B cell (primary cell): Measurements from ENCODE around the gene SEMA3A. TPM values are rescaled to one million over a fixed set of nuclear protein-coding genes. Genes with fewer than 3 reads are reported as not detected.

ENCODE experiments used
- ATAC-seq: fragments of 200-7000 bp; cut with Tn5 transposase; one replicate; pipeline ENCODE4 v1.10.0; 2021; ENCODE audit warnings: low read depth, mild to moderate bottlenecking, moderate number of reproducible peaks, moderate library complexity
- CTCF ChIA-PET: fragments of 350-600 bp; sonication (Branson Sonifier 250); formaldehyde crosslinking; loops from one replicate; lab custom pipeline; 2021; ENCODE audit warnings: antibody characterized with exemption, inconsistent platforms; lab: Charles Lee
- POLR2A ChIA-PET: fragments of 350-600 bp; sonication (Branson Sonifier 250); formaldehyde crosslinking; loops from one replicate; lab custom pipeline; 2021; ENCODE audit warnings: antibody characterized with exemption; lab: Charles Lee
- DNase-seq: peaks from one replicate; pipeline ENCODE4 v3.0.0; 2013
- H2AFZ ChIP-seq: 2 replicates; pipeline ENCODE4 v1.6.1; 2012; ENCODE audit warnings: mild to moderate bottlenecking, low read depth, low read length; ENCODE audit not compliant: insufficient read depth, poor library complexity, severe bottlenecking
- H3K27ac ChIP-seq, 2 donors: 1 replicate in 1 of 2; 2 replicates in 1 of 2; pipeline ENCODE4 v1.5.1; 2012 to 2013; ENCODE audit warnings: low read length in 2 of 2, mild to moderate bottlenecking in 2 of 2, moderate library complexity in 1 of 2
- H3K27me3 ChIP-seq, 4 experiments: fragments of 200-600 bp in 1 of 4; sonication (generic) in 1 of 4; replicated peaks in 1 of 4; 1 replicate in 2 of 4; 2 replicates in 2 of 4; pipeline versions ENCODE4 v1.6.1 to v1.7.0; 2013 to 2016; ENCODE audit warnings: low read length in 3 of 4, mild to moderate bottlenecking in 2 of 4, mixed read lengths in 1 of 4, moderate library complexity in 1 of 4; ENCODE audit not compliant: insufficient read depth in 4 of 4, control insufficient read depth in 3 of 4; ENCODE audit errors: control extremely low read depth in 1 of 4
- H3K36me3 ChIP-seq, 2 experiments: replicated peaks in 1 of 2; 1 replicate in 1 of 2; 2 replicates in 1 of 2; pipeline versions ENCODE4 v1.6.1 to v1.7.1; 2013; ENCODE audit warnings: low read length in 1 of 2; ENCODE audit not compliant: insufficient read depth in 2 of 2, control insufficient read depth in 1 of 2; ENCODE audit errors: control extremely low read depth in 1 of 2, extremely low read depth in 1 of 2
- H3K4me1 ChIP-seq, 2 donors: fragments of 200-600 bp in 1 of 2; sonication (generic) in 1 of 2; 1 replicate in 1 of 2; 2 replicates in 1 of 2; pipeline versions ENCODE4 v1.5.1 to v1.6.1; 2013 to 2017; ENCODE audit warnings: low read length in 2 of 2; ENCODE audit not compliant: control insufficient read depth in 2 of 2, insufficient read depth in 2 of 2
- H3K4me2 ChIP-seq: replicated peaks from 2 replicates; pipeline ENCODE3; 2012; ENCODE audit warnings: mild to moderate bottlenecking, low read depth, low read length; ENCODE audit not compliant: poor library complexity, severe bottlenecking
- H3K4me3 ChIP-seq, 5 experiments: fragments of 200-600 bp in 1 of 5; sonication (generic) in 1 of 5; 1 replicate in 3 of 5; 2 replicates in 2 of 5; pipeline versions ENCODE4 v1.5.1 to v1.7.0; 2011 to 2016; ENCODE audit warnings: low read length in 4 of 5, mild to moderate bottlenecking in 4 of 5, low read depth in 2 of 5, control low read depth in 1 of 5, moderate library complexity in 1 of 5; ENCODE audit not compliant: insufficient read depth in 1 of 5; ENCODE audit errors: control extremely low read depth in 1 of 5, extremely low read depth in 1 of 5
- H3K79me2 ChIP-seq: fragments of 200-600 bp; sonication (generic); one replicate; pipeline ENCODE4 v1.6.0; 2016; ENCODE audit warnings: low read length; ENCODE audit not compliant: control insufficient read depth, insufficient read depth
- H3K9ac ChIP-seq: fragments of 200-600 bp; sonication (generic); 2 replicates; pipeline ENCODE4 v1.6.1; 2017; ENCODE audit warnings: mild to moderate bottlenecking, low read length, moderate library complexity
- H3K9me3 ChIP-seq, 3 donors: one replicate each; pipeline versions ENCODE4 v1.6.1 to v1.7.1; 2013; ENCODE audit warnings: low read length in 2 of 3; ENCODE audit not compliant: control insufficient read depth in 2 of 3, insufficient read depth in 1 of 3; ENCODE audit errors: control extremely low read depth in 1 of 3
- H4K20me1 ChIP-seq: 2 replicates; pipeline ENCODE4 v1.6.0; 2012; ENCODE audit warnings: mild to moderate bottlenecking, low read length; ENCODE audit not compliant: insufficient read depth, control insufficient read depth, poor library complexity, severe bottlenecking
- H3K27ac Mint-ChIP-seq: one replicate; pipeline ENCODE4 v1.8.0; 2021; ENCODE audit warnings: mixed read lengths
- H3K27me3 Mint-ChIP-seq: one replicate; pipeline ENCODE4 v1.8.0; 2021; ENCODE audit warnings: mixed read lengths
- H3K4me1 Mint-ChIP-seq: one replicate; pipeline ENCODE4 v1.8.0; 2021; ENCODE audit warnings: mixed read lengths
- H3K4me3 Mint-ChIP-seq: one replicate; pipeline ENCODE4 v1.8.0; 2021; ENCODE audit warnings: mixed read lengths
- H3K9me3 Mint-ChIP-seq: one replicate; pipeline ENCODE4 v1.8.0; 2022; ENCODE audit warnings: mixed read lengths; ENCODE audit not compliant: insufficient read depth
- EZH2 ChIP-seq: IDR thresholded peaks from 2 replicates; pipeline ENCODE4 v1.6.1; 2012; ENCODE audit warnings: borderline replicate concordance, low read depth, mild to moderate bottlenecking, moderate library complexity, low read length; ENCODE audit not compliant: insufficient read depth, poor library complexity, severe bottlenecking
- WGBS: methylation state at CpG from one replicate; pipeline ENCODE4 v1.1.5; 2013; ENCODE audit warnings: missing lambda C conversion rate; ENCODE audit not compliant: insufficient coverage; 5-methylcytosine and 5-hydroxymethylcytosine counted together
- intact Hi-C: fragments of 100-400 bp; cut with micrococcal nuclease; formaldehyde crosslinking; loops from one replicate; pipeline ENCODE4 v1.10.0; 2022
- polyA plus RNA-seq: library from polyadenylated mRNA; depleted of rRNA; stranded (reverse); fragments of >200 nt; gene quantifications from 2 replicates; pipeline ENCODE4 v1.2.3, GENCODE V29; 2012
- total RNA-seq, 2 donors: library from RNA; stranded (reverse); fragments of 120-200 nt in 1 of 2; gene quantifications; 1 replicate in 1 of 2; 2 replicates in 1 of 2; pipeline versions ENCODE4 v1.2.3 to v1.2.4, GENCODE V29; 2013 to 2022
- TF ChIP-seq, protein P1 (sequence below): fragments of 200-600 bp; IDR thresholded peaks from one replicate; pipeline ENCODE4 v1.8.0; 2022; ENCODE audit warnings: antibody characterized with exemption, mild to moderate bottlenecking

Gene SEMA3A
- total and polyA plus RNA-seq, 2 donors (not counting 1 experiment from before 2014, with no cell fraction given), result not detected

DNA sequence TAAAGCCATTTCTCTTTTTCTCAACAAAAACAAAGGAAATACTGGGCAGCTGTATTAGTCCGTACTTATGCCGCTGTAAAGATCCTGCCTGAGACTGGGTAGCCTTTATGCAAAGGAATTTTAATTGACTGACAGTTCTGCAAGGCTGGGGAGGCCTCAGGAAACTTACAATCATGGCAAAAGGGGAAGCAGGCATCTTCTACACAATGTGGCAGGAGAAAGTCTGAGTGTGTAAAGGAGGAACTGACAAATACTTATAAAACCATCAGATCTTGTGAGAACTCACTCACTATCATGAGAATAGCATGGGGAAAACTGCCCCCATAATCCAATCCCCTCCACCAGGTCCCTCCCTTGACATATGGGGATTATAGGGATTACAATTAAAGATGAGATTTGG lies 264.3 kb downstream of the SEMA3A start:
- Histone ChIP-seq H3K4me1 (no peaks in the 10 kb centered on the region), H3K4me3 (no peak overlapping the region), H2AFZ (no peak overlapping the region), H3K9ac (no peak overlapping the region), H3K4me2 (no peak overlapping the region), H3K79me2 (no peaks in the 10 kb centered on the region), H3K36me3 (no peaks in the 10 kb centered on the region), H3K27me3 (no peaks in the 10 kb centered on the region), H4K20me1 (no peaks in the 10 kb centered on the region), H3K9me3 (no peaks in the 10 kb centered on the region), H3K27ac (no peak overlapping the region)
- no peak for DNase-seq
- no peaks in the 10 kb centered on the region for H3K4me1 Mint-ChIP-seq
- CTCF ChIA-PET, result interaction anchor here (1.2 kb wide), 1 partner anchor 8 kb away, joined by 3 read pairs; no protein-coding TSS in a partner anchor
- 100% methylated on average over 2 of the region's 2 CpGs for WGBS
- H3K27me3 Mint-ChIP-seq, result no peaks in the 10 kb centered on the region
- H3K9me3 Mint-ChIP-seq, result no peaks in the 10 kb centered on the region
- no peak overlapping the region for H3K4me3 Mint-ChIP-seq
- H3K27ac Mint-ChIP-seq, result no peak overlapping the region
- intact Hi-C loops, result no loop called here
- TF ChIP-seq, protein P1, sequence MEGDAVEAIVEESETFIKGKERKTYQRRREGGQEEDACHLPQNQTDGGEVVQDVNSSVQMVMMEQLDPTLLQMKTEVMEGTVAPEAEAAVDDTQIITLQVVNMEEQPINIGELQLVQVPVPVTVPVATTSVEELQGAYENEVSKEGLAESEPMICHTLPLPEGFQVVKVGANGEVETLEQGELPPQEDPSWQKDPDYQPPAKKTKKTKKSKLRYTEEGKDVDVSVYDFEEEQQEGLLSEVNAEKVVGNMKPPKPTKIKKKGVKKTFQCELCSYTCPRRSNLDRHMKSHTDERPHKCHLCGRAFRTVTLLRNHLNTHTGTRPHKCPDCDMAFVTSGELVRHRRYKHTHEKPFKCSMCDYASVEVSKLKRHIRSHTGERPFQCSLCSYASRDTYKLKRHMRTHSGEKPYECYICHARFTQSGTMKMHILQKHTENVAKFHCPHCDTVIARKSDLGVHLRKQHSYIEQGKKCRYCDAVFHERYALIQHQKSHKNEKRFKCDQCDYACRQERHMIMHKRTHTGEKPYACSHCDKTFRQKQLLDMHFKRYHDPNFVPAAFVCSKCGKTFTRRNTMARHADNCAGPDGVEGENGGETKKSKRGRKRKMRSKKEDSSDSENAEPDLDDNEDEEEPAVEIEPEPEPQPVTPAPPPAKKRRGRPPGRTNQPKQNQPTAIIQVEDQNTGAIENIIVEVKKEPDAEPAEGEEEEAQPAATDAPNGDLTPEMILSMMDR, result no peak
- no peak for TF ChIP-seq EZH2
- ATAC-seq, result no peak
- POLR2A ChIA-PET, result no interaction called here

DNA sequence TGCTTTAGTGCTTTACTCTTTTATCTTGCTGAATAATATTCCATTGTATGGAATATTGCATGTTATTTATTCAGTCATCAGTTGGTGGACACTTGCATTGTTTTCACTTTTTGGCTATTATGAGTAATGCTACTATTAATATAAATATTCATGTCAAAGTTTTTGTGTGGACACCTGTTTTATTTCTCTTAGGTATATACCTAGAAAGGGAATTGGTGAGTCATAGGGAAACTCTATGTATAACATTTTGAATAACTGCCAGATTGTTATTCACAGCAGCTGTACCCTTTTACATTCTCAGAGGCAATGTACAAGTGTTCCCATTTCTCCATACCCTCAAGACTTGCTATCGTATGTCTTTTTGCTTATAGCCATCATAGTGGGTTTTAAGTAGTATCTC lies 268.7 kb downstream of the SEMA3A start:
- ChIA-PET POLR2A (no interaction called here), CTCF (no interaction called here)

More for the DNA sequence above, 268.7 kb downstream of the SEMA3A start:
- Mint-ChIP-seq H3K4me1 (no peaks in the 10 kb centered on the region), H3K27me3 (no peaks in the 10 kb centered on the region), H3K27ac (no peak overlapping the region), H3K4me3 (no peak overlapping the region), H3K9me3 (no peaks in the 10 kb centered on the region)
- DNase-seq, result no peak
- no peaks in the 10 kb centered on the region for H3K79me2 ChIP-seq
- no peak overlapping the region for H3K4me3 ChIP-seq
- H3K27ac ChIP-seq, result no peak overlapping the region
- no peaks in the 10 kb centered on the region for H3K4me1 ChIP-seq
- ATAC-seq, result no peak
- no peaks in the 10 kb centered on the region for H4K20me1 ChIP-seq
- intact Hi-C loops, result no loop called here
- no peak overlapping the region for H3K9ac ChIP-seq
- H3K27me3 ChIP-seq, result no peaks in the 10 kb centered on the region
- H3K9me3 ChIP-seq, result no peaks in the 10 kb centered on the region
- WGBS, result no CpG with 5 or more reads among the region's 1 CpG
- no peak overlapping the region for H3K4me2 ChIP-seq
- no peak overlapping the region for H2AFZ ChIP-seq
- H3K36me3 ChIP-seq, result no peaks in the 10 kb centered on the region
- TF ChIP-seq, protein P1, result no peak
